Activated CD4-positive, alpha-beta memory T cell treated with anti-CD3 and anti-CD28 coated beads for 36 hours (primary cell): ENCODE data around the gene TNS3. TPM values are rescaled to one million over a fixed set of nuclear protein-coding genes. Genes with fewer than 3 reads are reported as not detected.

ENCODE experiments used
- CTCF ChIA-PET: fragments of 350-600 bp; sonication (Branson Sonifier 250); formaldehyde crosslinking; loops from one replicate; lab custom pipeline; 2021; ENCODE audit warnings: antibody characterized with exemption, inconsistent platforms; lab: Charles Lee
- POLR2A ChIA-PET: fragments of 350-600 bp; sonication (Branson Sonifier 250); formaldehyde crosslinking; loops from one replicate; lab custom pipeline; 2021; ENCODE audit warnings: antibody characterized with exemption; lab: Charles Lee
- DNase-seq: peaks from one replicate; pipeline ENCODE4 v3.0.0-alpha.2; 2020
- H3K27ac Mint-ChIP-seq: one replicate; pipeline ENCODE4 v1.8.0; 2021; ENCODE audit warnings: mixed read lengths
- H3K27me3 Mint-ChIP-seq: one replicate; pipeline ENCODE4 v1.8.0; 2021; ENCODE audit warnings: mixed read lengths
- H3K36me3 Mint-ChIP-seq: one replicate; pipeline ENCODE4 v1.8.0; 2021; ENCODE audit warnings: mixed read lengths
- H3K4me1 Mint-ChIP-seq: one replicate; pipeline ENCODE4 v1.8.0; 2021; ENCODE audit warnings: low read depth, mixed read lengths
- H3K4me3 Mint-ChIP-seq: one replicate; pipeline ENCODE4 v1.8.0; 2021; ENCODE audit warnings: mild to moderate bottlenecking, mixed read lengths
- H3K9me3 Mint-ChIP-seq: one replicate; pipeline ENCODE4 v1.8.0; 2021; ENCODE audit warnings: mixed read lengths
- intact Hi-C: fragments of 100-400 bp; cut with micrococcal nuclease; formaldehyde crosslinking; loops from one replicate; pipeline ENCODE4 v1.15.1; 2023
- total RNA-seq, 2 experiments: library from RNA; stranded (reverse); gene quantifications; one replicate each; pipeline ENCODE4 v1.2.3, GENCODE V29; 2021

TNS3 gene
- total RNA-seq, 2 experiments from 2014 or later = 0.15 to 0.31 TPM

DNA sequence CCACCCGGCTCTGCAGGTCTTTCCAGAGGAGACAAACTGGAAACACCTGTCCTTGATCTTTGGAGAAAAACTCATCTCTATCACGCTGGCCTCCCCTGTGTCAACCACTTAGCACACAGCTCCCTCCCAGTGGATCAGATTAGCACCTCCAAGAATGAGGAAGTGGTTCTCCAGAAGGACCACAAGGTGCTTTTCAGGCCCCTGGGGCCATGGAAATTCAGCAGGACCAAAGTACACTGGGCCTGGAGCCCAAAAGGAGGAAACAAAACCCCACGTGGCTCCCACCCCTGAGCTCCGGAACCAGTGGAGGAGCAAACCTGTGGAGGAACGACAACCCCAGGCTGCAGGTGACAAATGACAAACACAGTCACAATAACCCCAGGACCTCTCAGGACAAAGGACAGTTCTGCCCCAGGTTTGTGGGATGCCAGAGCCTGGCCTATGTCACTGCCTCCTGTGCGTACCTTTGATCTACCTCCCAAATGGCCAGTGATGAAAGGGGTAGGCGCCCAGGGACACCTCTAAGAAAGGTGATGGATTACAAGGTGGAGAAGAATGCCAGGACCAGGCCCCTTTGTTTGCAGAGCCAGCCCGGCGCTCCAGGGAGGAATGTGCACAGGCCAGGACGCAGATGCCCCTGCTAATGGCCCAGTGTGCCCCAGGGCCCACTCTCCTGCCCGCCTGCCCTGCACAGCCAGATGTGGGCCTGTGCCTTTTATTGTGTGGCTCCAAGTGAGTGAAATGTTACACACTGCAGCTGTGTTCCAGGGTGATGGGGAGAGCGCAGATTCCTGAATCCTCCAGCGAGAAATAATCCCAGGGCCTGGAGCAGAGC lies 5.7 kb downstream of the TNS3 start:
- intact Hi-C loops = no loop called here
- DNase-seq = no peak
- Mint-ChIP-seq H3K9me3 (no peaks in the 10 kb centered on the region), H3K27ac (no peak overlapping the region), H3K36me3 (no peaks in the 10 kb centered on the region), H3K4me3 (no peak overlapping the region), H3K4me1 (no peaks in the 10 kb centered on the region), H3K27me3 (peaks cover 8% of the 10 kb centered on the region)
- ChIA-PET POLR2A (no interaction called here), CTCF (no interaction called here)

DNA sequence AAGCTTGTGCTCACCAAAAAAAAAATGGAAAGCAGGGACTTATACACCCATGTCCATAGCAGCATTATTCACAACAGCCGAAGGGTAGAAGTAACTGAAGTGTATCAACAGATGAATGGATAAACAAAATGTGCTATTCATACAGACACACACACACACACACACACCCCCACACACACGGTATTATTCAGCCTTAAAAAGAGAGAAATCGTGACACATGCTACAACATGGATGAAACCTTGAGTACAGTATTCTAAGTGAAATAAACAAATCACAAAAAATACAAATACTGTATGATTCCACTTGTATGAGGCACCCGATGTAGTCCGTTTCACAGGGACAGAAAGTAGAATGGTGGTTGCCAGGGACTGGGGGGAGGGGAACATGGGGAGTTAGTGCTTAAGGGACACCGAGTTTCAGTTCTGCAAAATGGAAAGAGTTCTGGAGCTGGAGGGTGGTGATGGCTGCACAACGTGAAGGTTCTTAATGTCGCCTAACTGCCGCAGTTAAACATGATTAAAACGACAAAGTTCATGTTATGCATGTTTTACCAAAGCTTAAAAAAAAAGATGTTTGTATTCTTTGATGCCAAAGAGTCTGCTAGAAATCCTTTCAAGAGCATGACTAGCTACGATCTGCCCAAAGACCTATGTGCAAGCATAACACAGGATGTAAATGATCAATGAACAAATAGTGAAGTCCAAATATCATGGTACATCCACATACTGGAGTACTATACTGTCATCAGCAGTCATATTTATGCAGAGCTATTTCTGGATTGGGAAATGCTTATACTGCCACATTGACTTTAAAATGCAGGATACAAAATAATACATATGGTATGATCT lies 7.2 kb downstream of the TNS3 start:
- Mint-ChIP-seq H3K27ac (no peak overlapping the region), H3K27me3 (no peaks in the 10 kb centered on the region), H3K36me3 (no peaks in the 10 kb centered on the region), H3K4me1 (no peaks in the 10 kb centered on the region), H3K4me3 (no peak overlapping the region), H3K9me3 (no peaks in the 10 kb centered on the region)
- ChIA-PET CTCF (no interaction called here), POLR2A (no interaction called here)
- intact Hi-C loops = no loop called here
- DNase-seq = no peak

DNA sequence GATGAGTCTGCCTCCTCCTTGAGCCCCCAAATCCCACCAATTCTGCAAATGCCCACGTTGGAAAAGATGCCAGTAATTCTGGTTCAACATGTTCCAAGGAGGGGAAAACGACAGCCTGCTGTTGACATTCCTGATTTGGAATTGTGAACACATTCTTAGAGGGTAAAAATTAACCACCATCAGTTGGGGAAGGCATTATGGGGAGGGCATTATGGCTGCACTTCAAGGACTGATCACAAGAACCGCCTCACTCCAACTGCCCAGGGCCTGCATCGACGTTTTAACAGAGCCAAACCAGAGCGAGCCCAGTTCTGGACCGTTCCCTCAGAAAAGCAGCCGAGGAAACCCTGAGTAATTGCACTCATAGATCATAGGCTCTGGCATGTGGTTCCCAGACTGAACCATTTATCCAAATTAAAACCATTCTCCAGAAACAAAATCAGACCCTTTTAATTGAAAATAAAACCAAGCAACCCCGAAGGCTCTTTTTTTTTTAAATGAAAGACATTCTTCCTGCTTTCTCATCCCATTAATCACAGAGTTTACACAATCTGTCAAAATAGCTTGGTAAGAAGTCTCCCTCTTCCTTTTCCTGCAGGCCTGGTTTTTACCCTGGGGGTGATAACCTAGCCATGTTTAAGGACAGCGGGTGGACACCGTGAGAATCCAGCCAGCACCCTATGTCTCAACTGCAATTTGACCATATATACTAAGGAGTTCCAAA lies 8.0 kb downstream of the TNS3 start:
- Mint-ChIP-seq H3K36me3 (no peaks in the 10 kb centered on the region), H3K4me1 (no peaks in the 10 kb centered on the region), H3K27ac (no peak overlapping the region), H3K27me3 (no peaks in the 10 kb centered on the region), H3K4me3 (no peak overlapping the region), H3K9me3 (no peaks in the 10 kb centered on the region)
- no peak for DNase-seq
- intact Hi-C loops = no loop called here
- ChIA-PET CTCF (no interaction called here), POLR2A (no interaction called here)

DNA sequence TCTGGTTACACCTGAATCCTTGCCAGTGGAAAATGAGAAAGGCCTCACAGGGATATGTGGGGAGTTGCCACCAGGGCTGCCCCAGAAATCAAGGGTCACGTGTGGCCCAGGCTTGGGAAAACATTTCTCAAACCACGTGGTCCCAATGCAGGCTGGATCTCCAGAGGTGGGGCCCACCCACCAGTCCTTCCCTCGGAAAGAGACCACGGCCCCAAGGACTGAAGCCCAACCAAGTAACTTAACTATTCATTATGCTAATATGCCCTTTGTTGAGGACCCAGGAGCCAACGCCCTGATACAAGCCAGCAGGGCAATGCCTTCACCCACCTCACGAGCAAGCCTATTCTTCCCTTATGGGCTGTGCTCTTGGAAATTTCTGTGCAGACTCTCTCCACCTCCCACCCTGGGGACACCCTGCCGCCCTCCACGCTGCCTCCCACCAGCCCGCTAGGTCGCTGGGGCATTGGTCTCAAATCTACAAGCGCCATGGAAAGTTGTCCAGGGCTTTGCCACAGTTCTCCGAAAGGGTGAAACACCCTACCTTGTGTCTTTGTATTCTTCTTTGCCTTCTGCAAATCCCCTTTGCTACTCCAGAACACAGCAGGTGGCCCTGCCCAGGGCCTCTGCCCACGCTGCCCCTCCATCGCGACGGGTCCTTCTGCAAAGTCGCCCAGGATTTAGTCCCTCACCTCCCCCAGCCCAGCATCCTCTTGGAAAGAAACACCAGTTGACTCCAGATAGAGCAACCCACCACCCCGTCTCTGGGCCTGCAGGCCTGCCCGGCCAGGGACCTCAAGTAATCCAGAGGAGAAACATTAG lies 8.8 kb downstream of the TNS3 start:
- POLR2A ChIA-PET = no interaction called here
- Mint-ChIP-seq H3K9me3 (no peaks in the 10 kb centered on the region), H3K27ac (no peak overlapping the region), H3K4me1 (no peaks in the 10 kb centered on the region), H3K36me3 (no peaks in the 10 kb centered on the region), H3K4me3 (no peak overlapping the region), H3K27me3 (no peaks in the 10 kb centered on the region)
- CTCF ChIA-PET = no interaction called here
- no peak for DNase-seq
- intact Hi-C loops = no loop called here

DNA sequence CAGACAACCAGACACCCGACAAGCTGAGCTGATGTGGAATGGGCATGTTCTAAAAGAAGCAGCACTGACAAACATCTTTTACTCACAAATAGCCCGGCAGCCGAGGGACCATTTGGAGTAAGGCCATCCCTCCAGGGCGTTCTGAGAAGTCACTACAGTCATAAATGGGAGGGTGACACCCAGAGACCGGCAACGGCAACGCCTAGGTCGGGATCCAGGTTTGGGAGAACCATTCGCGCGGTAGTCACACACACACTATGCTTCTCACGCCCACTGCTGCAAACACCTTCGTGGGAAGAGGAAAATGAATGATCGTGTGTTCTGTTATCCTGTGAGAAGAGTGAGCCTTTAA lies 9.8 kb downstream of the TNS3 start:
- POLR2A ChIA-PET = no interaction called here
- Mint-ChIP-seq H3K27me3 (no peaks in the 10 kb centered on the region), H3K4me1 (no peaks in the 10 kb centered on the region), H3K36me3 (no peaks in the 10 kb centered on the region), H3K27ac (no peak overlapping the region), H3K4me3 (no peak overlapping the region), H3K9me3 (no peaks in the 10 kb centered on the region)
- CTCF ChIA-PET = no interaction called here
- intact Hi-C loops = no loop called here
- no peak for DNase-seq

DNA sequence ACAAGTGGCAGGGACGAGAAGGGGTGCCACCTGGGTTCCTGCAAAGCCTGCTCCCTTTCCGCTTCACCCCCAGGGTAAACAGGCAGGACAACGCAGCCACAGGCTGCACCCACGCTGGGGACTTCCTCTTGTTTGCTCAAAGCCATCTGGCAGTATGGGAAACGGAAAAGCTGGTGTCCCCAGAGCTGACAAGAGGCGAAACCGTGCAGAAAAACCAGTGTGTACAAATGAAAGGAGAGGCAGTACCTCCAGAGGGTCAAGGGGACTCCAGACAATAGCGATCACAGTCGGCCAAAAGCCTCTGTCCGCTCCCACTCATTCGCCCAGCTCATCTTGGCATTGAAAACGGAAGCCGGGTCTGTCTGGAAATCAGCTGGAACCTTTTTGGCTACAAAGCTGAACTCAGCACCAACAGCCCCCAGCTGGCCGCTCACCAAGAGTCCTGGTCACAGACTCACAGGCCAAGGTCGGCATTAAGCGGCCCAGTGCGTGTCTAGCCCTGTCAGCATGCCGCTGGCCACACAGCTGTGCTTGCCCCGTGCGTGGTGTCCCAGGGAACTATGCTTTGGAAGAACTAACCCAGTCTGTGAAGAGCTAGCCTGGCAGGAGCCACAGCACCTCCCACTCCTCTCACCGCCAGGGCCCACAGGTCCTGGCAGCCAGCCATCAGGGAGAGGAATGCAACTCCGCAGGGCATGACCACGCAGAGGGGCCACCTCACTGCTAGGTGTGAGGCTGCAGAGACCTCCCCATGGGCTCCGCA lies 10.4 kb downstream of the TNS3 start:
- H3K9me3 Mint-ChIP-seq = no peaks in the 10 kb centered on the region
- intact Hi-C loops = no loop called here
- ChIA-PET POLR2A (no interaction called here), CTCF (no interaction called here)
- no peak overlapping the region for H3K4me3 Mint-ChIP-seq
- no peaks in the 10 kb centered on the region for H3K4me1 Mint-ChIP-seq
- H3K27ac Mint-ChIP-seq = no peak overlapping the region
- DNase-seq = no peak
- H3K27me3 Mint-ChIP-seq = no peaks in the 10 kb centered on the region
- H3K36me3 Mint-ChIP-seq = no peaks in the 10 kb centered on the region

DNA sequence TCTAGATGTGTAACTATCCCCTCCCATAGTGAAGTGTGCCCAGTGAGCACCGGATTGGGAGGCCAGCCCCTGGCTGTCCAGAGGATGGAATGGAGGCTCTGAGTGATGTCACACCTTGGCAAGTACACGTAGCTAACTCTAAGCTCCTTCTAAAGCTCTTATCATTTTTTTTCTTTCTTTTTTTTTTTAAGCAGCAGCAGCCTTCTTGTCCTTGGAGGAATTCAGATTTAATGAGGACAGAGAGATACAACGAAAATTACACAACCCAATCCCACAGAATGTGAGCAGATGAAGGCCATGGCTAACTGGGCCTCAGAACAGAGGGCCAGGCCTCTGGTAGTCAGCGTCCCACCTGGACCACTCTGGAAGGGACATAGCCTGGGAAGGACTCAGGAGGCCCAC lies 11.3 kb downstream of the TNS3 start:
- Mint-ChIP-seq H3K36me3 (no peaks in the 10 kb centered on the region), H3K9me3 (no peaks in the 10 kb centered on the region), H3K27ac (no peak overlapping the region), H3K4me3 (no peak overlapping the region), H3K27me3 (no peaks in the 10 kb centered on the region), H3K4me1 (no peaks in the 10 kb centered on the region)
- no peak for DNase-seq
- intact Hi-C loops = no loop called here
- POLR2A ChIA-PET = no interaction called here
- CTCF ChIA-PET = no interaction called here

DNA sequence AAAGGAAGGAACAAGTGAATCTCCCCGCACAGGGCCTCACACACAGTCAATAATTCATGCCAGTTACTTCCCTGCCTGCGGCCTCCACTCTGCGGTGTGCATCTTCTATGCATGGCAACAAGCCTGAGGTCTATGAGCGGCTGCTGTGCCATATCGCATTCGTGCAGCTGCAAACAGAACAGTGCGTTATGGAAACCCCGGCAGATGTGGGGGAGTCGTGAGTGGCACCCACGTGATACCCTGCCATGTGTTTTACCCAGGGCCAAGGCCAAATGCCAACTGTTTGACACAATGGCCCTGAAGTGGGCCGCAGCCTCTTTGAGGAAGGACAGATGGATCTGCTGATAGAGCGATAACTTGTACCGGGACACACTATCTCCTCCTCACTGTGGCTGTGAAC lies 13.4 kb downstream of the TNS3 start:
- Mint-ChIP-seq H3K4me1 (no peaks in the 10 kb centered on the region), H3K4me3 (no peak overlapping the region), H3K36me3 (no peaks in the 10 kb centered on the region), H3K27me3 (no peaks in the 10 kb centered on the region), H3K9me3 (no peaks in the 10 kb centered on the region), H3K27ac (no peak overlapping the region)
- ChIA-PET POLR2A (no interaction called here), CTCF (no interaction called here)
- intact Hi-C loops = no loop called here
- DNase-seq = no peak

DNA sequence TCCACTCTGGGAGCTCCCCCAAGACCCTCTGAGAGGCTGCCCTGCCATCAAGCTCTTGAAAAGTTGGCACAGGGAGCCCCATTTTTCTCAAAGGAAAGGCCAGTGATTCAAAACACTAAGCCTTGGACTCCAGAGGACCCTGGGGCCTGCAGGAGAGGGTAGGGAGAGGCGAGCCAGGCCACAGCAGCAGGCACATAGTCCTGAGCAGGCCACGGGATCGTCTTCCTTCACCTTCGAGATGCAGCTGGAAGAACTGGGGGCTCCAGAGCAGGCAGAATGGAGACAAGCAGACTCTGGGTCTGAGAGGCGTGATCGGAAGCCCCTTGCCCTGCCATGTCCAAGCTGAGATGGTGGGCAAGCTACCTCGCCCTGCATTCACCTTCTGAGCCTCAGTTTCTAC lies 13.9 kb downstream of the TNS3 start:
- Mint-ChIP-seq H3K36me3 (no peaks in the 10 kb centered on the region), H3K4me1 (no peaks in the 10 kb centered on the region), H3K4me3 (no peak overlapping the region), H3K9me3 (no peaks in the 10 kb centered on the region), H3K27me3 (no peaks in the 10 kb centered on the region), H3K27ac (no peak overlapping the region)
- intact Hi-C loops = no loop called here
- ChIA-PET CTCF (no interaction called here), POLR2A (no interaction called here)
- DNase-seq = no peak

DNA sequence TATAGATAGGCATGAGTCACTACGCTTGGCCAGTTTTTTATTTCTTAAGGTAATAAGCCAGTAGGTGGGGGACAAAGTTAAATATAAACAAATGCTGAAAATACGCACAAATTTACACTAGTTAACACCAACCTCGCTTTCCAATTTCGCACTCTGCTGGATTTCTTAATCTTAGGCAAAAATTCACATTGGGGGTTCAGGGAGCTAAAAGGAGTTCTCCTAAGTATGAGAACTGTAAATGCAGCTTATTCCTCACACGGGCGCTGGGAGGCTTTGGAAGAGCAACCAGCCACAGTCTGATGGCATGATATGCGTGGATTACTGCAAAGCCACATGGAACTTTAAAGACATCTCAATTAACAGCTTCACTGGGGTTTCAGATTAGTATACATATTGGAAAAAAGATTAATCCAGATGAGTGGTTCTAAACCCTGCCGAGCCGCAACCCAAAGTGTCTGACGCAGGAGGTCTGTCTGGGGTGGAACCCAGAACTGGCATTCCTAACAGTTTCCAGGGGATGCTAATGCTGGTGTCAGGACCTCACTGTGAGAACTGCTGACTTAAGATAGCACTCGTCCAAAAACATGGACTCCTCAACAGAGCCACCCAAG lies 16.2 kb downstream of the TNS3 start:
- H3K9me3 Mint-ChIP-seq = no peaks in the 10 kb centered on the region
- H3K36me3 Mint-ChIP-seq = no peaks in the 10 kb centered on the region
- no peak overlapping the region for H3K4me3 Mint-ChIP-seq
- H3K27me3 Mint-ChIP-seq = no peaks in the 10 kb centered on the region
- H3K4me1 Mint-ChIP-seq = no peaks in the 10 kb centered on the region
- ChIA-PET CTCF (no interaction called here), POLR2A (no interaction called here)
- intact Hi-C loops = no loop called here
- no peak overlapping the region for H3K27ac Mint-ChIP-seq
- no peak for DNase-seq

DNA sequence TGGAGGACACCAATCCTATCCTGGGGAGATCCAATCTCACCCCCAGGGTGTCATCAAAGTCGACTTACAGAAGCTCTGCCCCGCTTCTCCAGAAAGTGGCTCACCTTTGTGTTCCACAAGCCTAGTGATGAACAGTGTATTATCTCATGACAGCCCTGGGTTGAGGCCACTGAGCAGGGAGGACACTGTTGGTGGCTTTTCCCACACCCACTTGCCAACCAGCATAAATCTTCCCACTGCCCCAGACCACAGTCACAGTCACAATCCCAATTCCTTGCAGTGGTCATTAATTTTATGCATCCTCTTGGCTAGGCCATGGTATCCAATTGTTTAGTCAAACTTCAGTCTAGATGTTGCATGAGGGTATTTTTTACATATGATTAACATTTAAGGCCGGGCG lies 18.4 kb downstream of the TNS3 start:
- ChIA-PET CTCF (no interaction called here), POLR2A (no interaction called here)
- intact Hi-C loops = no loop called here

More for the DNA sequence above, 18.4 kb downstream of the TNS3 start:
- no peak overlapping the region for H3K4me3 Mint-ChIP-seq
- no peaks in the 10 kb centered on the region for H3K9me3 Mint-ChIP-seq
- no peaks in the 10 kb centered on the region for H3K27me3 Mint-ChIP-seq
- DNase-seq = no peak
- H3K4me1 Mint-ChIP-seq = no peaks in the 10 kb centered on the region
- no peak overlapping the region for H3K27ac Mint-ChIP-seq
- no peaks in the 10 kb centered on the region for H3K36me3 Mint-ChIP-seq
